GM19328 (cell line): ENCODE measurements around the gene THSD1.
"Not testable (repeated sequence)": the region's sequence is repeated elsewhere in the genome, so short reads cannot be mapped to it uniquely, and the experiment has no call there.

Experiments
- ATAC-seq: cut with Tn5 transposase; IDR thresholded peaks from one replicate; pipeline ENCODE4 v1.9.1; 2021; ENCODE audit warnings: mild to moderate bottlenecking, moderate library complexity; ENCODE audit not compliant: unreplicated experiment

THSD1 gene

DNA sequence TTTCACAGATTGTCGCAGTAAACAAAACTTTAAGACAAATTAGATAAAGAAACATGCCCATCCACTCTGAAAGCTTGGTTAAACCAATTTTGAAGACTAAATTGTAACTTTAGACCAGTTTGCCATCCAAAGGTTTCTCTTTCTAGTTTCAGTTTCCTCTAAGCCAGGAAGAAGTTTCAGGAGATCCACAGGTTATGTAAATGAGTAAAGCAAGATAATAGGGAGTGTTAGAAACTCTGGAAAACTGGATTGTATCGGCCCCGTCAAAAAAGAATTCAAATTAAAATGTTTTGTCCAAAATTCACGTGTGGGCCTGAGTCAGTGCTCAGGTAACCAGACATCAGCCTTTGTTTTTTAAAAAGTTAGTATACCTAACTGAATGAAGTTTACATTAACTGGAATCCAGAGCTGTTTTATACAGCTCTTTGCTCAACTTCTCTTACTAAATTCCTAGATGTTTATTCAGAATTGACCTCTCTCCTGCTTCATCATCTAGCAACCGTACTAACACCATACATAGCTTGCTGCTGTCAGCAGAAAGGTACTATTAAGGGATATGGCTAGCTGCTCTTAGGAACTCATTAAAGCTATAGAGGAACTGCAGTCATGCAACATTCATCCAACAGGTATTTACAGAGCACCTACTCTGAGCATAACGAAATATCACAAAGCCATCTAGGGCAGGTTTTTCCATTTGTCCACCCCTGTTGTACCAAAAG lies 43.6 kb downstream of the THSD1 start:
- not testable (repeated sequence) for ATAC-seq

- ATAC-seq: no peak
These were observed 44.7 kb downstream of the THSD1 start for GRCh38 chr13:52361225-52361624.

DNA sequence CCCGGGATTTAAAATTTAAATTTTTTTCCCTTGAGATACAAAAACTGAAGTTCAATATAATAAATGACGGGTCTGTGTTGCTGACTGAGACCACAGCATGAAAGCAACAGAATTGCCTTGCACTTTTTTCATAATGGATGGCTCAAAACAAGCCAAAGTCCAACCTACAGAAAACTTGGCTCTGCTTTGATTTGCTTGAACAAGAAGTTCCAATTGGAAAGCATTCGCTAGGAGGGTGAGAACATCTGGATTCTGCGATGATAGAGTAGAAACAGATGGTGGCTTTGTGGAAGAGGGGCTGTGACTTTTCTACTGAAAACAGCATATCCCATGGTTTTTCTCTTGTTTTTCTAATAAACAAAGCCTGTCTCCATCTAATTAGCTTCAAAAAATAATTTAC lies 46.4 kb downstream of the THSD1 start:
- ATAC-seq: no peak

GRCh38 chr13:52356327-52356726 lies 49.6 kb downstream of the THSD1 start:
- ATAC-seq: no peak

- no peak for ATAC-seq
These were observed 52.8 kb downstream of the THSD1 start for GRCh38 chr13:52353193-52353592.

- no peak for ATAC-seq
These were observed 56.8 kb downstream of the THSD1 start for GRCh38 chr13:52348983-52349780.

DNA sequence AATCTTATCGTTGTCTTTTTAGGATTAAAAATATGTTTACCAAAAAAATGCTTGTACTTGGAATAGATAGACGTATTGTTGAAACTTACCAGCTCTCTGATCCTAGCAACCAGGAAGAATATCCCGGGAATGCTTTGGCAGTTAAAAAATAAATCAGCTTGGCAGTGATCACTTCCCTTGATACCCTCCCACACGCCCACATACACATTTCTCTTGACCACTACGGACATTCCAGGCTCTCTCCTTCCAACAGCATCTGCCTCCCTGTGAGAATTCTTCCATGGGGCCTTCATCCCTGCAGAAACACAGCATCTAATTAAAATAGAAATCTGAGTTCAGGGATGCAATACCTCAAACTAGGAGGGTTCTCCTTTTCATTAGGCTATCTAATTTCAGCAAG lies 57.9 kb downstream of the THSD1 start:
- ATAC-seq: no peak

GRCh38 chr13:52345631-52346251 lies 60.2 kb downstream of the THSD1 start:
- no peak for ATAC-seq

DNA sequence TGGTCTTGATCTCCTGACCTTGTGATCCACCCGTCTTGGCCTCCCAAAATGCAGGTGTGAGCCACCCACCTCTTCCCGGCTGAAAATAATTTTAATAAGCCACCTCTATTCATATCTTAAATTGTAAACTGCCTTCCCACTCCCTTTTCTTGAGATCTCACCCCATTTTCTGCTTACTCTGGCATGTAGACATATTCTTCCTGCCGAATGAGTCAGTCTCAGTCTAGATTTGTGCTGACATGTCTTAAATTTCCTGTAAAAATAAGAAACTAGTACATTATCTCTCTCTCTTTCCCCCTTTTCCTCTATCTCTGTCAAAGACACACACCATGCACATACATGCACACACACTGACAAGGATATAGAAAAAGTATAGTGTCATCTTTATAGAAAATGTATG lies 60.9 kb downstream of the THSD1 start:
- no peak for ATAC-seq

DNA sequence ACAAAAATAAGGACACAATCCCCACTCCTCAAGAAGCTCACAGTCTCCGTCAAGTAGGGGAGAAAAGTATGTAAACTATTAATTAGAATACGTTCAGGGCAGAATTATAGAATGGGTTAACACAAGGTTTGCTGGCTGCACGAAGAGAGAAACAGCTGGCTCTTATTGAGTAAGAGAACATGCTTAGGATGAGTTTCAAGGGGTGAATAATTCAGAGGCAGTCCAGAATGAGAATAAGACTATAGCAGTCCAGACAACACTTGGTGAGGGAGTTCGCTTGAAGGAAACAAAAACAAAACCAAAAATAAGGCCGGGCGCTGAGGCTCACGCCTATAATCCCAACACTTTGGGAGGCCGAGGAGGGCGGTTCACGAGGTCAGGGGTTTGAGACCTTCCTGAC lies 61.9 kb downstream of the THSD1 start:
- no peak for ATAC-seq

DNA sequence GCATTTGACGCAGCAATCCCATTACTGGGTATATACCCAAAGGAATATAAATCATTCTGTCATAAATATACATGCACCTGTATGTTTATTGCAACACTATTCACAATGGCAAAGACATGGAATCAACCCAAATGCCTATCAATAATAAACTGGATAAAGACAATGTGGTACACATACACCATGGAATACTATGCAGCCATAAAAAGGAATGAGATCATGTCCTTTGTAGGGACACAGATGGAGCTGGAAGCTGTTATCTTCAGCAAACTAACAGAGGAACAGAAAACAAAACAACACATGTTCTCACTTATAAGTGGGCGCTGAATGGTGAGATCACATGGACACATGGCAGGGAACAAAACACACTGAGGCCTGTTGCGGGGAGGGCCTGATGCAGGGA lies 63.8 kb downstream of the THSD1 start:
- not testable (repeated sequence) for ATAC-seq

DNA sequence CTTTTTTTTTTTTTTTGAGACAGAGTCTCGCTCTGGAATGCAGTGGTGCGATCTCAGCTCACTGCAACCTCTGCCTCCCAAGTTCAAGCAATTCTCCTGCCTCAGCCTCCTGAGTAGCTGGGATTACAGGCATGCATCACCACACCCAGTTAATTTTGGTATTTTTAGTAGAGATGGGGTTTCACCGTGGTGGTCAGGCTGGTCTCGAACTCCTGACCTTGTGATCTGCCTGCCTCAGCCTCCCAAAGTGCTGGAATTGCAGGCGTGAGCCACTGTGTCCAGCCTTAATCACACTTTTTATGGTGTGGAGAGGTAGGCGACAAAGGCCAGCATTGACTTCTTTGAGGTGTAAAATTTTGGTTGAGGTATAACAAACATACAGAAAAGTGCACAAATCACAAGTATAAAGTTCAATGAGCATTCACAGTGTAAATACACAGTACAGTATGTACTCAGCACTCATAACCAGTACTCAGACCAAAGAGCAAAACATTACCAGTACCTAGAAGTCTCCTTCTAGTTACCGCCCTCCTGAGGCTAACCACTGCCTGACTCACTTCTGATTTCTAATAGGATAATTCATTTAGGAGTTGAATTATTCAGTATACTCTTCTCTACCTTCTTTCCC lies 68.0 kb downstream of the THSD1 start:
- ATAC-seq: not testable (repeated sequence)

DNA sequence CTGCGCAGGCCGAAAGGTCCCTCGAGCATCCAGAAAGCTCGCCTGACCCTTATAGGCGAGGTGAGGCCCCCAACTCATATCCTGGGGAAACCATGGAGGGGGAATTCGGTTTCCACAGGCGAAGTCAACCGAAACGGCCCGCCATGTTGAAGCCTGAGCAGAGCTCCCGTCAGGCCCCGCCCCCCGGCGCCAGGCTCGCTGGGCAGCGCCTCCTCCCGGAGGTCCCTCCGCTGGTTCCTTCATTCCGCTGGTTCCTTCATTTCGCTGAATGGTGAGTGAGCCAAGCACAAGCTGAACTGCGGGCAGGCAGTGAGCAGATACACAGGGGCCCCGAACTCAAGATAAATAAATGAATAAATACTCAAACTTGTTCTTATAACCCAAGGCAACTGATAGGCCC lies 71.9 kb downstream of the THSD1 start:
- not testable (repeated sequence) for ATAC-seq

GRCh38 chr13:52331844-52332243 lies 74.1 kb downstream of the THSD1 start:
- not testable (repeated sequence) for ATAC-seq
